ENCODE results near the gene DRD3. TPM values are rescaled to one million over a fixed set of nuclear protein-coding genes. Genes with fewer than 3 reads are reported as not detected.

DRD3 gene
- not detected for total RNA-seq

DNA sequence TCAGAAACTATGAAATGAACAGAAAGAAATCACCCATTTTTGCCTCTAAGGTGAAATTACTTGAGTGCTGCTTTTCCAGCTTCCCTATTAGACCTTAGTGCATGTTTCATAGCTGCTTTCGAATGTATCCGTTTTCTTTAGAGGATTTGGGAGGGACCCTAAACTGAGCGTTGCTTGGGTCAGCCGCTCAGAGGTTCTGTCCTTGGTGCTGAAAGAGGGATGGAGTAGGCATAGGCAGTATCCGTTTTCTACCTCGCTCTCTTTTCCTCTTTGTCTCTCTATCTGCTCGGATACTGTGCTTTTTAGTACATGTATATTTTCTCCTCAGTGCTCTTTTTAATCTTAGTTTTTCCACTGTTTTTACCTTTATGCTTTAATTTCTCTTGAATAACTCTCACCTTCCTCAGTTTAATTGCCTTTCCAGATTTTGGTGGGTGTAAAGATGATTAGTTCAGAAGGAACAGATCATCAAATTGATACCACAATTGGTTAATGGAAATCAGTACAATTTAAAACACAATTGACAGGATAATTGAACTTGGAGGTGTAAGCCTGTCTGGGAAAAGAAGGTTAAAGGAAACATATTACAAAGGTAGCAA, at the start of gene DRD3:
Gene DRD3 (minus strand): TSS at position 283 of the 599 bp plus-strand sequence. CDS start 7,060 bp downstream, outside the sequence.
- TF ChIP-seq, protein P1, sequence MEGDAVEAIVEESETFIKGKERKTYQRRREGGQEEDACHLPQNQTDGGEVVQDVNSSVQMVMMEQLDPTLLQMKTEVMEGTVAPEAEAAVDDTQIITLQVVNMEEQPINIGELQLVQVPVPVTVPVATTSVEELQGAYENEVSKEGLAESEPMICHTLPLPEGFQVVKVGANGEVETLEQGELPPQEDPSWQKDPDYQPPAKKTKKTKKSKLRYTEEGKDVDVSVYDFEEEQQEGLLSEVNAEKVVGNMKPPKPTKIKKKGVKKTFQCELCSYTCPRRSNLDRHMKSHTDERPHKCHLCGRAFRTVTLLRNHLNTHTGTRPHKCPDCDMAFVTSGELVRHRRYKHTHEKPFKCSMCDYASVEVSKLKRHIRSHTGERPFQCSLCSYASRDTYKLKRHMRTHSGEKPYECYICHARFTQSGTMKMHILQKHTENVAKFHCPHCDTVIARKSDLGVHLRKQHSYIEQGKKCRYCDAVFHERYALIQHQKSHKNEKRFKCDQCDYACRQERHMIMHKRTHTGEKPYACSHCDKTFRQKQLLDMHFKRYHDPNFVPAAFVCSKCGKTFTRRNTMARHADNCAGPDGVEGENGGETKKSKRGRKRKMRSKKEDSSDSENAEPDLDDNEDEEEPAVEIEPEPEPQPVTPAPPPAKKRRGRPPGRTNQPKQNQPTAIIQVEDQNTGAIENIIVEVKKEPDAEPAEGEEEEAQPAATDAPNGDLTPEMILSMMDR (IDR thresholded peaks at IDR 0.05): no peak
- ATAC-seq (ENCODE audit: low FRiP score): no peak
- DNase-seq (ENCODE audit: low spot score): no peak

DNA sequence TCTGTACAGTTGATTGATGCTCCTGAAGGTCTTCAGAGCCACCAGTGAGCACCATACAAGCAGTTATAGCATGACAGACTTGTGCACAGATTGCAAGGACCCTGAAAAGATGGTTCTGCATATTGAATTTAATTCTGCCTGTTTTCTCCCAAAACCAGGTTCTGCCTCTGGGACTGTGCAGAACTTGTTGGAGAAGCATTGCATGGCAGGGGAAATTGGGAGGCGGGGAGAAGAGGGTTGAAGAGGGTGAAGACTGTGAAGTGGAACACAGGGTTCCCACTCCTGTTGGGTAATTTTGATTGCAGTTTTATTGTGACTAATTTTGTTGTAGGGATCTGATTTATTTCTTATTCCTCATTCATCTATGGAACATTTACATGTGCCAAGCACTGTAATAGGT, 48.2 kb upstream of the DRD3 start:
- TF ChIP-seq, protein P1 (IDR thresholded peaks at IDR 0.05): no peak
- DNase-seq (ENCODE audit: low spot score) (no peak), ATAC-seq (ENCODE audit: low FRiP score) (no peak)

DNA sequence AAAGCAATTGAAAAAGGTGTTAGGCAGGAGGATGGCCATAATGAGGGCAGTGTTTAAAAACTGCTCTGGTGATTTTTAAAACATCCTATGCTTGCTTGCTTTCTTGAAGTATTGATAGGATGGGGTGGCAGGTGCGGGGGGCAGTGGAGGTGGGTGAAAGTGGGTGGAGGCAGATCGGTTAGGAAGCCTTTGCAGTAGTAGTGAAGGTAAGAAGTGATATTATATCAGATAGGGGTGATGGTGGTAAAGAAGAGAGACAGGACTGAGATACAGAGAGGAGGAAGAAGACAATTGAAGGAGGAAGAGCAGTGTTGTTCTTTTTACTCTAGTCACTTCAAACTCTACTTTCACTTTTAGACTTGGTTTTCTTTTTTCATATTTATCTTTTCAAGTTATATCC, 47.5 kb upstream of the DRD3 start:
- DNase-seq (ENCODE audit: low spot score) (no peak), ATAC-seq (ENCODE audit: low FRiP score) (no peak)
- TF ChIP-seq, protein P1 (IDR thresholded peaks at IDR 0.05): no peak

DNA sequence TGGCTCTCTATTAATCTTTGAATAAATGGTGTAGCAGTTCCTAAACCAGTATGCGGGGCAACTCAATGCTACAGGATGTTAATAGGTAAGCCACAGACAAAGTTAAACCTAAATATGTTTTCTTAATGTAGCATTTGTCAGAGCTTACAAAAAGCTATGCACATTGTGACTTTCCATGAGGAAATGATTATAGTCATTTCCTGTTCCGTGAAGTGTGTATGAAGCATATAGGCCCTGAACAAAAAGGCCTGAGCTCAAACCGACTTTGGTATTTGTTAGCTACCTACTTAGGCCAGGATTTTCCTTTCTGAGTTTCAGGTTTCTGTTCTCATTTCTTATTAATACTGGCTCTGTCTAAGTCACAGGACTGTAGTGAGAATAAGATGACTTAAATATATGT, 44.3 kb upstream of the DRD3 start:
- DNase-seq (ENCODE audit: low spot score): no peak
- TF ChIP-seq, protein P1 (IDR thresholded peaks at IDR 0.05): no peak
- no peak for ATAC-seq (ENCODE audit: low FRiP score)

DNA sequence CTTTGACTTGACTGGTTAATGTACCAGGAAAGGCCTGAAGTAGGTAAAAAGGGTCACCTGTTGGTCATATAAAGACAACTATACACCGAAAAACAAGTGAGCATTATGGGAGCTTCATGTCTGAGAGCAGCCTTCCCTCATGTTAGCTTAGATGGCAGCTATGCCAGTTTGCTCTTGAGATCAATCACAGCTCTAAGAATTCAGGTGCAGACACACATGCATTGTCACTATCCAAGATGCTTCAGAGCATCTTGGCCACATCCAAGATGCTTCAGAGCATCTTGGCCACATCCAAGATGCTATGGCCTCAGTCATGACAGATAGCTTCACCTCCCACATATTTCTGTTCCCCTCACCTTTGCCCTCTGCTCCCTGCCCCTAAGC, 43.0 kb upstream of the DRD3 start:
- TF ChIP-seq, protein P1 (IDR thresholded peaks at IDR 0.05): no peak
- no peak for DNase-seq (ENCODE audit: low spot score)
- no peak for ATAC-seq (ENCODE audit: low FRiP score)

DNA sequence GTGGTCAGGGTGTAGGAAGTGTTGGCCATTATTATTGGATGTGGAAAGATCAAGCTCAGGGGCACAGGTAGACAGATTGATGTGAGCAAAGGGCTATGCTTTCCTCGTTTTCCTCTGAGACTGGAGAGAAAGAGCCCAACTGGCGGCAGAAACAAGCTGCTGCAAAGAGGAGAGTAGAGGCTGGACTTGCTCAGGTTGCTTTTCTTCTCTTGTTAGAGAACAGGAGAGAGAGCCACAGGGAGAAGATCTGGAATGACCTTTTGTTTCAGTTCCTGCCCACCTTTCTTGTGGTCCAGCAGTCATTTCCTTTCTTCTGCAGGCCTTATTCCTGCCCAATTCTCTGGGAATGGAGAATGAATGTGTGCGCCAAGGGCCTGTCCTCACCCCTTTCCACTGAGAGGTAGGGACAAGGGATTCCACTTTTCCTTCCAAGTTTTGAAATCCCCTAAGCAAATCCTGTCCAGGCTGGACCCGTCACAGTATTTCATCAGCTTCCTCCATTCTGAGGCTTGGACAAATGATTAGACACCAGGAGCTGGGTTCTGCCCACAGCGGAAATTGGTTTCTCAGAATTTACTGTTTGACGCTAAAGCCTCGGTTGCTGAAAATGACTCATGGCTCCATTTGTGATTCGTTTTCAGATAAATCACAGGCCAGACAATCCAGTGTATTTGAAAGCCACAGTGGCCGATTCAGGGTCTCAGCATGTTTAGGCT, 42.5 kb upstream of the DRD3 start:
- ATAC-seq (ENCODE audit: low FRiP score) (no peak), DNase-seq (ENCODE audit: low spot score) (no peak)
- TF ChIP-seq, protein P1 (IDR thresholded peaks at IDR 0.05): no peak

DNA sequence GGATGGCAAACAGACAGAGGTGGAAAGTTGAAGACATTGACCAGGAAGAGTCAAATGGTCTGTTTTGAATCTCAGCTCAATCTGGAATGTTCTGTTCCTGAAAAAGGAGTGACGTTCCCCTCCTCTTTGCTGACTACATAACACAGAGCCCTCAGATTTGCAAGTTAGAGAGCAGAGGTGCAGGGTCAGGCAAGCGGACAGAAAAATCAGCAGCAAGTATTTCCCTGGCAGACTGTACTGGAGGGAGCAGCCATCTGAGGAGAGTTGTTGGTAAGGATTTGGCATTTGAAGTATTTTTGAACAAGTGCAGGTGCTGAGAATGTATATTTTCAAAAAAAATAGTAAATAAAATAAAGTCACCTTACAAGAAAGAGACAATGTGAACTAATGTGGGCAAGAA, 40.9 kb upstream of the DRD3 start:
- no peak for ATAC-seq (ENCODE audit: low FRiP score)
- TF ChIP-seq, protein P1 (IDR thresholded peaks at IDR 0.05): no peak
- DNase-seq (ENCODE audit: low spot score): no peak
